GM12878 (cell line): ENCODE data around the gene STX19.

Experiments used
- EP300 ChIP-seq, 2 experiments: fragments of 150-350 bp in 1 of 2; IDR thresholded peaks; 2 replicates each; pipeline ENCODE4 v1.6.1; 2011 to 2012; ENCODE audit warnings: low read depth in 2 of 2, low read length in 2 of 2, borderline replicate concordance in 1 of 2, improper control_type of control experiment in 1 of 2, inconsistent platforms in 1 of 2; ENCODE audit not compliant: control insufficient read depth in 1 of 2
- RAD21 ChIP-seq: IDR thresholded peaks from 2 replicates; pipeline ENCODE4 v1.6.1; 2011; ENCODE audit warnings: mild to moderate bottlenecking, low read depth, low read length, moderate library complexity; ENCODE audit not compliant: insufficient read depth
- TF ChIP-seq, protein P1 (sequence below), 3 experiments: IDR thresholded peaks in 2 of 3; conservative IDR thresholded peaks in 1 of 3; 2 replicates each; pipeline ENCODE4 v1.5.1; 2011; ENCODE audit warnings: low read depth in 3 of 3, low read length in 3 of 3, mild to moderate bottlenecking in 3 of 3, control low read depth in 2 of 3, moderate library complexity in 2 of 3, inconsistent platforms in 1 of 3, mixed read lengths in 1 of 3; ENCODE audit not compliant: control insufficient read depth in 2 of 3, insufficient read depth in 1 of 3; ENCODE audit errors: extremely low read depth in 1 of 3

DNA sequence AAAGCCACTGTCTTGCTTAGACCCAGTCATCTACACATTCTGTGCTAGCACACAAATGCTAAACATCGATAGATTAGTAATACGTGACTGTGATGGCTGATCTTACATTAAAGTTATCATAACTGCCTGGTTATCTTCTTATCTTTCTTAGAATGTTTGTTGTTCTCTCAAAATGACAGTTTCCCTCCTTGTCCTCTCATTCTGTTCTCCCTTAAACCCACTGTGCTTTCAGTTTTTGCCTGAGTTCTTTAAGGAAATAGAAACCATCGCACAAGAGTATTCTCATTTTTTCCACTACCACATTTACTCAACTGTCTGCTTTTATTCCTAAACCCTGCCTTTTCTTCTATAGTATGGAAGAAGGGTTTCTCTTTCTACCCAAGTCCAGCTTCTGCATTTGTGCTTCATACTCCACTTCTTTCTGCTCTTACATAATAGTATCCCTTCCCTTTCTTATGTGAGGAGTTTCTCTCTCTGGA, 17.1 kb downstream of the STX19 start:
- TF ChIP-seq RAD21 = no peak
- no peak for TF ChIP-seq EP300 (IDR thresholded peaks at IDR 0.05; ENCODE audit: borderline replicate concordance in 1 of 2, control insufficient read depth in 1 of 2, low read depth in 2 of 2, low read length in 2 of 2)
- TF ChIP-seq, protein P1, sequence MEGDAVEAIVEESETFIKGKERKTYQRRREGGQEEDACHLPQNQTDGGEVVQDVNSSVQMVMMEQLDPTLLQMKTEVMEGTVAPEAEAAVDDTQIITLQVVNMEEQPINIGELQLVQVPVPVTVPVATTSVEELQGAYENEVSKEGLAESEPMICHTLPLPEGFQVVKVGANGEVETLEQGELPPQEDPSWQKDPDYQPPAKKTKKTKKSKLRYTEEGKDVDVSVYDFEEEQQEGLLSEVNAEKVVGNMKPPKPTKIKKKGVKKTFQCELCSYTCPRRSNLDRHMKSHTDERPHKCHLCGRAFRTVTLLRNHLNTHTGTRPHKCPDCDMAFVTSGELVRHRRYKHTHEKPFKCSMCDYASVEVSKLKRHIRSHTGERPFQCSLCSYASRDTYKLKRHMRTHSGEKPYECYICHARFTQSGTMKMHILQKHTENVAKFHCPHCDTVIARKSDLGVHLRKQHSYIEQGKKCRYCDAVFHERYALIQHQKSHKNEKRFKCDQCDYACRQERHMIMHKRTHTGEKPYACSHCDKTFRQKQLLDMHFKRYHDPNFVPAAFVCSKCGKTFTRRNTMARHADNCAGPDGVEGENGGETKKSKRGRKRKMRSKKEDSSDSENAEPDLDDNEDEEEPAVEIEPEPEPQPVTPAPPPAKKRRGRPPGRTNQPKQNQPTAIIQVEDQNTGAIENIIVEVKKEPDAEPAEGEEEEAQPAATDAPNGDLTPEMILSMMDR (IDR thresholded peaks at IDR 0.05 in 2 of 3, conservative IDR thresholded peaks at IDR 0.05 in 1 of 3; ENCODE audit: control insufficient read depth in 2 of 3, extremely low read depth in 1 of 3, insufficient read depth in 1 of 3, low read depth in 3 of 3, low read length in 3 of 3) = no peak
